SK-N-SH (cell line): ENCODE results near the gene ARMCX1. TPM values are rescaled to one million over a fixed set of nuclear protein-coding genes. Genes with fewer than 3 reads are reported as not detected.

ENCODE experiments used
- CTCF ChIA-PET: fragments of 300-600, 350-600 bp; formaldehyde crosslinking; extraction: SDS; loops from one replicate; lab custom pipeline; 2021; lab: Yijun Ruan, JAX
- POLR2A ChIA-PET: fragments of 350-600 bp; sonication (Branson Sonifier 250); formaldehyde crosslinking; extraction: SDS; loops from one replicate; lab custom pipeline; 2020; ENCODE audit warnings: antibody characterized with exemption, inconsistent platforms; lab: Yijun Ruan, JAX
- DNase-seq: peaks from one replicate; pipeline ENCODE4 v3.0.0; 2012
- H2AFZ ChIP-seq: fragments of 200-600 bp; sonication (generic); 2 replicates; pipeline ENCODE4 v1.8.1; 2016; ENCODE audit warnings: antibody characterized with exemption, mild to moderate bottlenecking, low read depth
- H3F3A ChIP-seq: fragments of 200-600 bp; sonication (generic); replicated peaks from 2 replicates; pipeline ENCODE3; 2016; ENCODE audit warnings: antibody characterized with exemption, mild to moderate bottlenecking; ENCODE audit not compliant: insufficient read depth
- H3K27ac ChIP-seq, 2 experiments: fragments of 200-500 bp in 1 of 2; fragments of 200-600 bp in 1 of 2; sonication (Bioruptor generic) in 1 of 2; sonication (generic), shearing (Covaris generic) in 1 of 2; 2 replicates each; pipeline versions ENCODE4 v1.5.1 to v1.6.1; 2014 to 2016; ENCODE audit warnings: low read depth in 2 of 2, inconsistent platforms in 1 of 2, low read length in 1 of 2, mild to moderate bottlenecking in 1 of 2, mixed read lengths in 1 of 2
- H3K27me3 ChIP-seq: fragments of 200-600 bp; sonication (generic), shearing (Covaris generic); 2 replicates; pipeline ENCODE4 v1.6.1; 2016; ENCODE audit warnings: mixed run types; ENCODE audit not compliant: insufficient read depth
- H3K36me3 ChIP-seq, 2 experiments: fragments of 200-500 bp in 1 of 2; fragments of 200-600 bp in 1 of 2; sonication (Bioruptor generic) in 1 of 2; sonication (generic) in 1 of 2; replicated peaks in 1 of 2; 2 replicates each; pipeline versions ENCODE3 to v1.5.1; 2014 to 2016; ENCODE audit warnings: low read length in 1 of 2, mild to moderate bottlenecking in 1 of 2; ENCODE audit not compliant: insufficient read depth in 2 of 2, control insufficient read depth in 1 of 2
- H3K4me1 ChIP-seq, 2 experiments: fragments of 200-500 bp in 1 of 2; fragments of 200-600 bp in 1 of 2; sonication (Bioruptor generic) in 1 of 2; sonication (generic), shearing (Covaris generic) in 1 of 2; 2 replicates each; pipeline versions ENCODE4 v1.5.1 to v1.6.1; 2014 to 2016; ENCODE audit warnings: low read depth in 1 of 2, low read length in 1 of 2, mixed run types in 1 of 2; ENCODE audit not compliant: insufficient read depth in 2 of 2, control insufficient read depth in 1 of 2
- H3K4me2 ChIP-seq: fragments of 200-600 bp; sonication (generic), shearing (Covaris generic); 2 replicates; pipeline ENCODE4 v1.6.1; 2017; ENCODE audit warnings: mixed run types
- H3K4me3 ChIP-seq, 2 experiments: fragments of 200-500 bp in 1 of 2; fragments of 200-600 bp in 1 of 2; sonication (Bioruptor generic) in 1 of 2; sonication (generic), shearing (Covaris generic) in 1 of 2; 2 replicates each; pipeline versions ENCODE4 v1.5.1 to v1.8.1; 2014 to 2016; ENCODE audit warnings: low read depth in 2 of 2, inconsistent platforms in 1 of 2, low read length in 1 of 2, mild to moderate bottlenecking in 1 of 2, mixed read lengths in 1 of 2, moderate library complexity in 1 of 2
- H3K79me2 ChIP-seq: fragments of 200-600 bp; sonication (generic); 2 replicates; pipeline ENCODE4 v1.8.1; 2017; ENCODE audit warnings: mild to moderate bottlenecking; ENCODE audit not compliant: insufficient read depth
- H3K9ac ChIP-seq: fragments of 200-600 bp; sonication (generic); 2 replicates; pipeline ENCODE4 v1.6.1; 2017; ENCODE audit warnings: mixed run types
- H3K9me2 ChIP-seq: fragments of 200-600 bp; sonication (generic); 2 replicates; pipeline ENCODE4 v1.6.1; 2017; ENCODE audit warnings: mixed run types
- H3K9me3 ChIP-seq: fragments of 200-600 bp; sonication (generic); 2 replicates; pipeline ENCODE4 v1.6.1; 2017; ENCODE audit warnings: mixed run types, mild to moderate bottlenecking, moderate library complexity
- H4K20me1 ChIP-seq: fragments of 200-600 bp; sonication (generic); 2 replicates; pipeline ENCODE4 v1.6.1; 2017; ENCODE audit warnings: mild to moderate bottlenecking, mixed run types; ENCODE audit not compliant: insufficient read depth
- CHD2 ChIP-seq: fragments of 150-350 bp; IDR thresholded peaks from 2 replicates; pipeline ENCODE4 v1.6.1; 2018; ENCODE audit warnings: low read length; ENCODE audit not compliant: partially characterized antibody
- EP300 ChIP-seq, 2 experiments: IDR thresholded peaks; 2 replicates each; pipeline versions ENCODE4 v1.4.0 to v1.6.1; 2012; ENCODE audit warnings: borderline replicate concordance in 1 of 2, low read depth in 1 of 2, low read length in 1 of 2
- FOXJ3 ChIP-seq: sonication (generic); formaldehyde crosslinking; IDR thresholded peaks from 2 replicates; pipeline ENCODE4 v1.5.1; 2020; ENCODE audit warnings: mild to moderate bottlenecking, missing genetic modification reagents
- FOXM1 ChIP-seq: IDR thresholded peaks from 2 replicates; pipeline ENCODE4 v1.4.0; 2012; ENCODE audit warnings: low read depth, mild to moderate bottlenecking
- MEF2A ChIP-seq: IDR thresholded peaks from 2 replicates; pipeline ENCODE4 v1.4.0; 2012; ENCODE audit warnings: low read depth, borderline replicate concordance
- NFIC ChIP-seq: IDR thresholded peaks from 2 replicates; pipeline ENCODE4 v1.4.0; 2012; ENCODE audit warnings: borderline replicate concordance
- NRF1 ChIP-seq: IDR thresholded peaks from 2 replicates; pipeline ENCODE4 v1.6.1; 2012; ENCODE audit warnings: low read depth, mild to moderate bottlenecking, low read length
- RAD21 ChIP-seq: IDR thresholded peaks from 2 replicates; pipeline ENCODE4 v1.6.1; 2012; ENCODE audit warnings: mild to moderate bottlenecking, low read length
- RCOR1 ChIP-seq: fragments of 150-350 bp; IDR thresholded peaks from 2 replicates; pipeline ENCODE4 v1.6.1; 2017; ENCODE audit warnings: antibody characterized with exemption, low read length
- TAF1 ChIP-seq: IDR thresholded peaks from 2 replicates; pipeline ENCODE4 v1.6.1; 2012; ENCODE audit warnings: low read depth, mild to moderate bottlenecking, low read length, moderate library complexity, borderline replicate concordance
- TCF12 ChIP-seq: IDR thresholded peaks from 2 replicates; pipeline ENCODE4 v1.4.0; 2012
- WGBS: methylation state at CpG from one replicate; pipeline ENCODE4 v1.1.6; 2017; ENCODE audit warnings: low lambda C conversion rate; 5-methylcytosine and 5-hydroxymethylcytosine counted together
- polyA plus RNA-seq, 3 experiments: library from polyadenylated mRNA; depleted of rRNA; stranded (reverse); fragments of >200 nt; gene quantifications; 2 replicates each; pipeline ENCODE4 v1.2.3, GENCODE V29; 2012
- TF ChIP-seq, protein P1 (sequence below): IDR thresholded peaks from 2 replicates; pipeline ENCODE4 v1.4.0; 2012; ENCODE audit warnings: low read depth
- TF ChIP-seq, protein P2 (sequence below): IDR thresholded peaks from 2 replicates; pipeline ENCODE4; 2012
- TF ChIP-seq, protein P3 (sequence below): fragments of 150-350 bp; IDR thresholded peaks from 2 replicates; pipeline ENCODE4 v1.6.1; 2016; ENCODE audit warnings: mild to moderate bottlenecking, low read depth, low read length
- TF ChIP-seq, protein P4 (sequence below): IDR thresholded peaks from 2 replicates; pipeline ENCODE4 v1.4.0; 2012; ENCODE audit warnings: low read depth, borderline replicate concordance
- TF ChIP-seq, protein P5 (sequence below): fragments of 150-350 bp; IDR thresholded peaks from 2 replicates; pipeline ENCODE4 v1.6.1; 2017; ENCODE audit warnings: antibody characterized with exemption, low read length, low read depth, borderline replicate concordance
- TF ChIP-seq, protein P6 (sequence below): fragments of 200-600 bp; sonication (generic); IDR thresholded peaks from 2 replicates; pipeline ENCODE4 v1.6.1; 2017; ENCODE audit warnings: antibody characterized with exemption, mild to moderate bottlenecking, moderate library complexity
- TF ChIP-seq, protein P7 (sequence below): IDR thresholded peaks from 2 replicates; pipeline ENCODE4 v1.4.0; 2012; ENCODE audit warnings: low read depth, borderline replicate concordance

ARMCX1 gene
- polyA plus RNA-seq, 1 of the 3 experiments (the other 2 are of a cell fraction), result 9.7 TPM

DNA sequence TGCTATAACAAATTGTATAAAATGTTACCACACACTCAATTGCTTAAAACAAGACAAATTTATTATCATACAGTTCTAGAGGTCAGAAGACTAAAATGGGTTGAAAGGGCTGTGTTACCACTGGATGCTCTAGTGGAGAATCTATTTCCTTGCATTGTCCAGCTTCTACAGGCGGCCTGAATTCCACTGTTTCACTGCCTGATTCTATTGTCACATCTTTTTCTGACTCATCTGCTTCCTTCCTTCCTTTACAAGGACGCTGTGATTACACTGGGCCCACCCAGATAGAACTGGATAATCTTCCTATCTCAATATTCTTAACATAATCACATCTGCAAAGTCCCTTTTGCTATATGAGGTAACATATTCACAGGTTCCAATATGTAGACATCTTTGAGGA lies 19.4 kb upstream of the ARMCX1 start (continued):
- TF ChIP-seq, protein P1, sequence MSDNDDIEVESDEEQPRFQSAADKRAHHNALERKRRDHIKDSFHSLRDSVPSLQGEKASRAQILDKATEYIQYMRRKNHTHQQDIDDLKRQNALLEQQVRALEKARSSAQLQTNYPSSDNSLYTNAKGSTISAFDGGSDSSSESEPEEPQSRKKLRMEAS, result no peak
- no peak for TF ChIP-seq EP300 (IDR thresholded peaks at IDR 0.05; ENCODE audit: borderline replicate concordance in 1 of 2, low read depth in 1 of 2, low read length in 1 of 2)
- TF ChIP-seq RAD21, result no peak
- TF ChIP-seq TCF12, result no peak
- TF ChIP-seq, protein P2, sequence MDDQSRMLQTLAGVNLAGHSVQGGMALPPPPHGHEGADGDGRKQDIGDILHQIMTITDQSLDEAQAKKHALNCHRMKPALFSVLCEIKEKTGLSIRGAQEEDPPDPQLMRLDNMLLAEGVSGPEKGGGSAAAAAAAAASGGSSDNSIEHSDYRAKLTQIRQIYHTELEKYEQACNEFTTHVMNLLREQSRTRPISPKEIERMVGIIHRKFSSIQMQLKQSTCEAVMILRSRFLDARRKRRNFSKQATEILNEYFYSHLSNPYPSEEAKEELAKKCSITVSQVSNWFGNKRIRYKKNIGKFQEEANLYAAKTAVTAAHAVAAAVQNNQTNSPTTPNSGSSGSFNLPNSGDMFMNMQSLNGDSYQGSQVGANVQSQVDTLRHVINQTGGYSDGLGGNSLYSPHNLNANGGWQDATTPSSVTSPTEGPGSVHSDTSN, result no peak
- TF ChIP-seq, all 33 proteins: peak for 0

DNA sequence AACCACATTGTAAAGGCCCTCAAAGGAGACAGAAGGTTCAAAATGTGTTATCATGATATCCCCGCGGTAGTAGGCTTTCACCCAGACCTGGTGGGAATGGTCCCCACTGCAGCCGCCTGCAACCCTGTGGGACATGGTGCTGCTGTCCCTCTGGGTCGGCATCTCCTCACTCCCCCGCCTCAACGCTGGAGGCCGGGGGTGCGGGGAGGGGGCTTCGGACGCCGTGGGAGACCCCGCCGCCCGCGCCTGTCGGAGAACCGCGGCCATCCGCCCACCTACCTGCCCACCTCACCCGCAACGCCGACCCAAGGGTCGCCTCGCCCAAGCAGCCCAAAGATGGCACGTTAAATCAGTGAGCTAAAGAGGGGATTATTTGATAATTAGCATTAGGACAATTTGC lies 11.2 kb upstream of the ARMCX1 start:
- WGBS, result 59% methylated on average over 21 of the region's 25 CpGs
- Histone ChIP-seq H4K20me1 (no peaks in the 10 kb centered on the region), H3K9ac (no peak overlapping the region), H3K9me3 (no peaks in the 10 kb centered on the region; the same call in 1 of the 2 replicates)
- no peak for DNase-seq
- no peak for TF ChIP-seq CHD2
- TF ChIP-seq, protein P3, sequence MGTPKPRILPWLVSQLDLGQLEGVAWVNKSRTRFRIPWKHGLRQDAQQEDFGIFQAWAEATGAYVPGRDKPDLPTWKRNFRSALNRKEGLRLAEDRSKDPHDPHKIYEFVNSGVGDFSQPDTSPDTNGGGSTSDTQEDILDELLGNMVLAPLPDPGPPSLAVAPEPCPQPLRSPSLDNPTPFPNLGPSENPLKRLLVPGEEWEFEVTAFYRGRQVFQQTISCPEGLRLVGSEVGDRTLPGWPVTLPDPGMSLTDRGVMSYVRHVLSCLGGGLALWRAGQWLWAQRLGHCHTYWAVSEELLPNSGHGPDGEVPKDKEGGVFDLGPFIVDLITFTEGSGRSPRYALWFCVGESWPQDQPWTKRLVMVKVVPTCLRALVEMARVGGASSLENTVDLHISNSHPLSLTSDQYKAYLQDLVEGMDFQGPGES, result no peak
- TF ChIP-seq, protein P4, sequence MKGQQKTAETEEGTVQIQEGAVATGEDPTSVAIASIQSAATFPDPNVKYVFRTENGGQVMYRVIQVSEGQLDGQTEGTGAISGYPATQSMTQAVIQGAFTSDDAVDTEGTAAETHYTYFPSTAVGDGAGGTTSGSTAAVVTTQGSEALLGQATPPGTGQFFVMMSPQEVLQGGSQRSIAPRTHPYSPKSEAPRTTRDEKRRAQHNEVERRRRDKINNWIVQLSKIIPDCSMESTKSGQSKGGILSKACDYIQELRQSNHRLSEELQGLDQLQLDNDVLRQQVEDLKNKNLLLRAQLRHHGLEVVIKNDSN, result no peak
- TF ChIP-seq, protein P5, sequence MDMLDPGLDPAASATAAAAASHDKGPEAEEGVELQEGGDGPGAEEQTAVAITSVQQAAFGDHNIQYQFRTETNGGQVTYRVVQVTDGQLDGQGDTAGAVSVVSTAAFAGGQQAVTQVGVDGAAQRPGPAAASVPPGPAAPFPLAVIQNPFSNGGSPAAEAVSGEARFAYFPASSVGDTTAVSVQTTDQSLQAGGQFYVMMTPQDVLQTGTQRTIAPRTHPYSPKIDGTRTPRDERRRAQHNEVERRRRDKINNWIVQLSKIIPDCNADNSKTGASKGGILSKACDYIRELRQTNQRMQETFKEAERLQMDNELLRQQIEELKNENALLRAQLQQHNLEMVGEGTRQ, result no peak
- TF ChIP-seq NFIC, result no peak
- TF ChIP-seq MEF2A, result no peak
- TF ChIP-seq FOXM1, result no peak
- TF ChIP-seq EP300 (IDR thresholded peaks at IDR 0.05; ENCODE audit: borderline replicate concordance in 1 of 2, low read depth in 1 of 2, low read length in 1 of 2), result no peak
- TF ChIP-seq, protein P6, sequence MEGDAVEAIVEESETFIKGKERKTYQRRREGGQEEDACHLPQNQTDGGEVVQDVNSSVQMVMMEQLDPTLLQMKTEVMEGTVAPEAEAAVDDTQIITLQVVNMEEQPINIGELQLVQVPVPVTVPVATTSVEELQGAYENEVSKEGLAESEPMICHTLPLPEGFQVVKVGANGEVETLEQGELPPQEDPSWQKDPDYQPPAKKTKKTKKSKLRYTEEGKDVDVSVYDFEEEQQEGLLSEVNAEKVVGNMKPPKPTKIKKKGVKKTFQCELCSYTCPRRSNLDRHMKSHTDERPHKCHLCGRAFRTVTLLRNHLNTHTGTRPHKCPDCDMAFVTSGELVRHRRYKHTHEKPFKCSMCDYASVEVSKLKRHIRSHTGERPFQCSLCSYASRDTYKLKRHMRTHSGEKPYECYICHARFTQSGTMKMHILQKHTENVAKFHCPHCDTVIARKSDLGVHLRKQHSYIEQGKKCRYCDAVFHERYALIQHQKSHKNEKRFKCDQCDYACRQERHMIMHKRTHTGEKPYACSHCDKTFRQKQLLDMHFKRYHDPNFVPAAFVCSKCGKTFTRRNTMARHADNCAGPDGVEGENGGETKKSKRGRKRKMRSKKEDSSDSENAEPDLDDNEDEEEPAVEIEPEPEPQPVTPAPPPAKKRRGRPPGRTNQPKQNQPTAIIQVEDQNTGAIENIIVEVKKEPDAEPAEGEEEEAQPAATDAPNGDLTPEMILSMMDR, result no peak
- no peak for TF ChIP-seq RCOR1
- TF ChIP-seq, protein P7, sequence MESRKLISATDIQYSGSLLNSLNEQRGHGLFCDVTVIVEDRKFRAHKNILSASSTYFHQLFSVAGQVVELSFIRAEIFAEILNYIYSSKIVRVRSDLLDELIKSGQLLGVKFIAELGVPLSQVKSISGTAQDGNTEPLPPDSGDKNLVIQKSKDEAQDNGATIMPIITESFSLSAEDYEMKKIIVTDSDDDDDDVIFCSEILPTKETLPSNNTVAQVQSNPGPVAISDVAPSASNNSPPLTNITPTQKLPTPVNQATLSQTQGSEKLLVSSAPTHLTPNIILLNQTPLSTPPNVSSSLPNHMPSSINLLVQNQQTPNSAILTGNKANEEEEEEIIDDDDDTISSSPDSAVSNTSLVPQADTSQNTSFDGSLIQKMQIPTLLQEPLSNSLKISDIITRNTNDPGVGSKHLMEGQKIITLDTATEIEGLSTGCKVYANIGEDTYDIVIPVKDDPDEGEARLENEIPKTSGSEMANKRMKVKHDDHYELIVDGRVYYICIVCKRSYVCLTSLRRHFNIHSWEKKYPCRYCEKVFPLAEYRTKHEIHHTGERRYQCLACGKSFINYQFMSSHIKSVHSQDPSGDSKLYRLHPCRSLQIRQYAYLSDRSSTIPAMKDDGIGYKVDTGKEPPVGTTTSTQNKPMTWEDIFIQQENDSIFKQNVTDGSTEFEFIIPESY, result no peak
- TF ChIP-seq FOXJ3, result no peak
- TF ChIP-seq NRF1, result no peak
- no peak for TF ChIP-seq TAF1
- TF ChIP-seq, all 33 proteins: peak for 0
- Histone ChIP-seq H3K9me2 (no peaks in the 10 kb centered on the region), H3K27me3 (no peaks in the 10 kb centered on the region; the same call in 1 of the 2 replicates), H3K4me1 (no peaks in the 10 kb centered on the region), H3F3A (no peaks in the 10 kb centered on the region), H3K36me3 (no peaks in the 10 kb centered on the region), H3K4me2 (no peak overlapping the region), H3K79me2 (no peaks in the 10 kb centered on the region), H3K27ac (no peak overlapping the region), H3K4me3 (no peak overlapping the region), H2AFZ (no peak overlapping the region)
- CTCF ChIA-PET, result interaction anchor here (1.0 kb wide), 1 partner anchor 15 kb away, joined by 3 read pairs; no protein-coding TSS in a partner anchor
- POLR2A ChIA-PET, result no interaction called here
